Activated T-cell treated with anti-CD3 and anti-CD28 coated beads for 1 hour (primary cell): ENCODE measurements around the gene RPL18A.

ENCODE experiments used
- DNase-seq: peaks from one replicate; pipeline ENCODE4 v3.0.0-alpha.2; 2020; ENCODE audit warnings: low read depth

RPL18A gene

GRCh38 chr19:17910791-17911360 lies 51.2 kb downstream of the RPL18A start:
- no peak for DNase-seq
